ENCODE measurements around the gene PRKG1.

GRCh38 chr10:51606825-51607462, 532.7 kb downstream of the PRKG1 start:
- TF ChIP-seq CTCF (IDR thresholded peaks at IDR 0.05; ENCODE audit: insufficient read depth, low read length, poor library complexity, severe bottlenecking) (no peak), EZH2phosphoT487 (conservative IDR thresholded peaks at IDR 0.05; ENCODE audit: low read length) (no peak)
